ENCODE results near the gene CHCHD3.

The CHCHD3 gene

DNA sequence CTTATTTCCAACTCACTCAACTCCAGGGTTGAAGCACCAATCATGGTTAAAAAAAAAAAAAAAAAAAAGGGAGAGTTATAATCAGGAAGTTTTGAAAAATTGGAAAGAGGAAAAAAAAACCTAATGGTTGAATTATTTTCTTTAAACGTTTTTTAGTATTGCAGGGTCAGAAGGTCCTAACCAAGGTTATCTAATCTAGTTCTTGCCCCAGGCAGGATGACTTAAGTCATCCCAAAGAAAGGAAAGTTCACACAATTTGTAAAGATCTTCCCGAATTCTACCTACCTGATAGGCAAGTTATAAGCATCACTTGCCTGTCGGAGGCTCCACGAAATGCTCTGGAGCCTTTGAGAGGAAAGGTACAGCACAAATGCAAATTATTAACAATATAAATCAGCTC is 297.5 kb downstream of the CHCHD3 start:
- H3K4me2 ChIP-seq (ENCODE audit: low read depth, low read length, poor library complexity, severe bottlenecking): no peak overlapping the region
- no peaks in the 10 kb centered on the region for H3F3A ChIP-seq (ENCODE audit: low read depth)
- no peaks in the 10 kb centered on the region for H3K4me1 ChIP-seq (ENCODE audit: insufficient read depth, low read length, poor library complexity, severe bottlenecking)
- H2AFZ ChIP-seq (ENCODE audit: low read length): no peak overlapping the region
- no peaks in the 10 kb centered on the region for H3K27me3 ChIP-seq (ENCODE audit: insufficient read depth, low read length, poor library complexity, severe bottlenecking)
- H3K36me3 ChIP-seq (ENCODE audit: insufficient read depth, low read length): peaks cover 38% of the 10 kb centered on the region; the same call in 1 of the 2 replicates
- H3K79me2 ChIP-seq (ENCODE audit: insufficient read depth, low read length): no peaks in the 10 kb centered on the region
- TF ChIP-seq CTCF (conservative IDR thresholded peaks at IDR 0.05; ENCODE audit: low read length): no peak
- TF ChIP-seq EZH2phosphoT487 (IDR thresholded peaks at IDR 0.05; ENCODE audit: borderline replicate concordance): no peak
- H3K9me3 ChIP-seq (ENCODE audit: insufficient read depth, low read depth, low read length): no peaks in the 10 kb centered on the region
- H3K4me3 ChIP-seq (ENCODE audit: low read length, poor library complexity, severe bottlenecking): no peak overlapping the region
- H3K9me2 ChIP-seq (replicated peaks; ENCODE audit: low read depth, low read length): no peaks in the 10 kb centered on the region
- no peak overlapping the region for H3K9ac ChIP-seq (ENCODE audit: low read depth, low read length, poor library complexity, severe bottlenecking)
- H4K20me1 ChIP-seq (ENCODE audit: insufficient read depth, low read length, poor library complexity, severe bottlenecking): no peaks in the 10 kb centered on the region

DNA sequence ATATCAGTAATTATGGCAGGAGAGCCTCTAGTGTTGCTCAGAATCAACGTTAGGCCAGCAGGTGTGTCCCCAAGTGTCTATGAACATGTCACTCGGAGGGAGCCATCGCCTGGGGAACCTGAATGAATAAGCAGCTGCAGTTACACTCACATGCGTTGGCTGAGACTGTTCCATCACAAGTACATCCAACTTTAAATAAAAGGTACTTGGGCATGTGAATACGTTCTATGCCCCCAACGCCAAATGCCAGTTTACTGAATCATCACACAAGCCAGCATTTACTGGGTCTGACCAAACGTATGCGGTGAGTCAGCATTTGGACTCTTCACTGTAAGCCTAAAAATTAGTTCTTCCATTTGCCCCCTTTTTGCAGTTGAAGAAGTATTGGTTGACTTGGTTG is 298.1 kb downstream of the CHCHD3 start:
- no peaks in the 10 kb centered on the region for H3K9me2 ChIP-seq (replicated peaks; ENCODE audit: low read depth, low read length)
- H3K36me3 ChIP-seq (ENCODE audit: insufficient read depth, low read length): peaks cover 35% of the 10 kb centered on the region; the same call in 1 of the 2 replicates
- H3K4me2 ChIP-seq (ENCODE audit: low read depth, low read length, poor library complexity, severe bottlenecking): no peak overlapping the region
- H3F3A ChIP-seq (ENCODE audit: low read depth): no peaks in the 10 kb centered on the region
- H3K27me3 ChIP-seq (ENCODE audit: insufficient read depth, low read length, poor library complexity, severe bottlenecking): no peaks in the 10 kb centered on the region
- no peaks in the 10 kb centered on the region for H4K20me1 ChIP-seq (ENCODE audit: insufficient read depth, low read length, poor library complexity, severe bottlenecking)
- no peak overlapping the region for H2AFZ ChIP-seq (ENCODE audit: low read length)
- H3K4me3 ChIP-seq (ENCODE audit: low read length, poor library complexity, severe bottlenecking): no peak overlapping the region
- no peaks in the 10 kb centered on the region for H3K4me1 ChIP-seq (ENCODE audit: insufficient read depth, low read length, poor library complexity, severe bottlenecking)
- H3K79me2 ChIP-seq (ENCODE audit: insufficient read depth, low read length): no peaks in the 10 kb centered on the region
- H3K9ac ChIP-seq (ENCODE audit: low read depth, low read length, poor library complexity, severe bottlenecking): no peak overlapping the region
- TF ChIP-seq EZH2phosphoT487 (IDR thresholded peaks at IDR 0.05; ENCODE audit: borderline replicate concordance): no peak
- TF ChIP-seq CTCF (conservative IDR thresholded peaks at IDR 0.05; ENCODE audit: low read length): no peak
- no peaks in the 10 kb centered on the region for H3K9me3 ChIP-seq (ENCODE audit: insufficient read depth, low read depth, low read length)

DNA sequence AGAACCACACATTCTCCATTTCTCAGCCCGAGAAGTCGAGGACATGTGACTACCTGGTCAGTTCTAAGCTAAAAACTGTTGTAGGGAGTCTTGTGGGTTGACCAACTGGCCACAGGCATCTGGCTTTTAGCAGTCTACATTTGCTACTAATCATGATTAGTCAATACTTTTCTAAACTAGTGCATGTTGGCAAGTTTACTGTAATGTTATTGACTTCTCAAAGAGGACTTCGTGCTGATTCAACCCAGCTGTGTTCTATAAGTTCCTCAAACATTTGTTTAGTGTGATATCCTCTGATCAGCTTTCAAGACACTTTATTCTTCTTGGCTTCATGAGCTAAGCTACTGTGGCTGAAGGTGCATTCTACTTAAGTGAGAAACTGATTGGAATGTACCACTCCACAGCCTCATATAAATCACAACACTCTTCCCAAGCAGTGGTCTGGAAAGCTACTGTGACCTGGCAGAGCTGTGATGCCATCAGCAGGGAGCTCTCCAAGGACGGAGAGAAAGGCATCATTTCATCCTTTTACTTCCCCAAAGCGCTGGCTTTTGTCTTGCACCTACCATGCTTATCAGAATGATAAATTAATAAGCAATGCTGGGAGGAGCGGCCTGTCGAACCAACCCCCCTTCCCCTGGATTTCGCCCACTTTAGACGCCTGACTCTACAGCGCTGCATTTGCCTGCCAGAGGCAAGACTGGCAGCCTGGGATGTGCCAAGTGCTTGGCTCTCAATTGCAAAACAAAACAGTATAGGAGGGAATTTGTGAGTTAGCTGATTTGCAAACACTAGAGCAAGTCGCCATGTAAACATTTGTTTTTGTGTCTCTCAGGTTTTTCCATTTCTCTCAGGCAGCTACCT is 298.9 kb downstream of the CHCHD3 start:
- no peaks in the 10 kb centered on the region for H3K27me3 ChIP-seq (ENCODE audit: insufficient read depth, low read length, poor library complexity, severe bottlenecking)
- H2AFZ ChIP-seq (ENCODE audit: low read length): no peak overlapping the region
- H3K36me3 ChIP-seq (ENCODE audit: insufficient read depth, low read length): peaks cover 34% of the 10 kb centered on the region; the same call in 1 of the 2 replicates
- H3F3A ChIP-seq (ENCODE audit: low read depth): no peaks in the 10 kb centered on the region
- H3K9me2 ChIP-seq (replicated peaks; ENCODE audit: low read depth, low read length): no peaks in the 10 kb centered on the region
- no peak overlapping the region for H3K4me2 ChIP-seq (ENCODE audit: low read depth, low read length, poor library complexity, severe bottlenecking)
- no peak overlapping the region for H3K4me3 ChIP-seq (ENCODE audit: low read length, poor library complexity, severe bottlenecking)
- no peaks in the 10 kb centered on the region for H3K4me1 ChIP-seq (ENCODE audit: insufficient read depth, low read length, poor library complexity, severe bottlenecking)
- H3K9me3 ChIP-seq (ENCODE audit: insufficient read depth, low read depth, low read length): no peaks in the 10 kb centered on the region
- H4K20me1 ChIP-seq (ENCODE audit: insufficient read depth, low read length, poor library complexity, severe bottlenecking): no peaks in the 10 kb centered on the region
- TF ChIP-seq CTCF (conservative IDR thresholded peaks at IDR 0.05; ENCODE audit: low read length) (no peak), EZH2phosphoT487 (IDR thresholded peaks at IDR 0.05; ENCODE audit: borderline replicate concordance) (no peak)
- H3K79me2 ChIP-seq (ENCODE audit: insufficient read depth, low read length): no peaks in the 10 kb centered on the region
- no peak overlapping the region for H3K9ac ChIP-seq (ENCODE audit: low read depth, low read length, poor library complexity, severe bottlenecking)
